Tibial nerve (tissue), 3 donors: ENCODE results near the gene CENPV.

Experiments
- CTCF ChIP-seq, 5 experiments: fragments of 200-600 bp in 3 of 5; fragments of 450-650 bp in 2 of 5; sonication (generic) in 3 of 5; IDR thresholded peaks; one replicate each; pipeline ENCODE4 v1.5.1; 2016 to 2019; ENCODE audit warnings: antibody characterized with exemption in 5 of 5, mild to moderate bottlenecking in 3 of 5, moderate library complexity in 2 of 5
- POLR2A ChIP-seq, 2 donors: fragments of 450-650 bp; IDR thresholded peaks; one replicate each; pipeline ENCODE4 v1.6.1; 2017; ENCODE audit warnings: antibody characterized with exemption in 2 of 2, mild to moderate bottlenecking in 2 of 2, moderate library complexity in 2 of 2

DNA sequence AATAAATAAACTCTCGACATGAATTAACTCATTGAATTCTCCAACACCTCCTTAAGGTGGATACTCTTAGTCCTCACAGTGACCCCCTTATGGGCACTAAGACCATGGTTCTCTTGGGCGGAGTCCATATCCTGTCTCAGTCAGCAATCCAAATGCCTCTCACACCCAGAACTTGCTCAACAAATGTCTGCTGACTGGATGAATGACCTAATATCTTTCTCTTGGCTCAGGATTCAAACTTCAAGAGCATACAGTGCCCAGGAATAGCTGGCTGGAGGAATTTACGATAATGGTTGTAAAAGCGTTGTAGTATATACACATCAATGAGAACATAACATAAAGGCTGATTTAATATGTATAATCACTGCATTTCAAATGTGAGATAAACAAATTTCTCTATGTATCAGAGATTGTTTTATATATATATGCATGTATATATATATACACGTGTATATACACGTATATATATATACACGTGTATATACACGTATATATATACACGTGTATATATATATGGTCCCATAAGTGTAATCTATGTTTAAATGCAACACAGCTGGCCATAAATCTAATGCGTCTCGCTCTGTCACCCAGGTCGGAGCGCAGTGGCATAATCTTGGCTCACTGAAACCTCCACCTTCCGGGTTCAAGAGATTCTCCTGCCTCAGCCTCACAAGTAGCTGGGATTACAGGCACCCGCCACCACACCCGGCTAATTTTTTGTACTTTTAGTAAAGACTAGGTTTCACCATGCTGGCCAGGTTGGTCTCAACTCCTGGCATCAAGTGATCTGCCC lies 21.1 kb upstream of the CENPV start:
- TF ChIP-seq POLR2A (IDR thresholded peaks at IDR 0.05): no peak
- TF ChIP-seq CTCF (IDR thresholded peaks at IDR 0.05): no peak
